Ascending aorta (tissue), 2 donors: ENCODE measurements around the gene OGFR. TPM values are rescaled to one million over a fixed set of nuclear protein-coding genes. Genes with fewer than 3 reads are reported as not detected.

Experiments
- DNase-seq, 2 donors: peaks; one replicate each; pipeline ENCODE4 v3.0.0-alpha.2; 2019; ENCODE audit warnings: low spot score in 2 of 2
- H3K27ac ChIP-seq, 2 donors: fragments of 200-600 bp; sonication (generic); one replicate each; pipeline ENCODE4 v1.5.1; 2016 to 2017; ENCODE audit warnings: mild to moderate bottlenecking in 1 of 2
- H3K27me3 ChIP-seq: fragments of 200-600 bp; sonication (generic); one replicate; pipeline ENCODE4 v1.5.1; 2017
- H3K36me3 ChIP-seq, 2 donors: fragments of 200-600 bp; sonication (generic); one replicate each; pipeline ENCODE4 v1.5.1; 2016
- H3K4me1 ChIP-seq, 2 donors: fragments of 200-600 bp; sonication (generic); one replicate each; pipeline ENCODE4 v1.5.1; 2016 to 2017; ENCODE audit warnings: mild to moderate bottlenecking in 1 of 2
- H3K4me3 ChIP-seq, 2 donors: fragments of 200-600 bp; sonication (generic); one replicate each; pipeline ENCODE4 v1.5.1; 2016 to 2017; ENCODE audit warnings: mild to moderate bottlenecking in 1 of 2
- H3K9me3 ChIP-seq, 2 donors: fragments of 200-600 bp; sonication (generic); one replicate each; pipeline ENCODE4 v1.5.1; 2016
- CTCF ChIP-seq, 3 experiments: fragments of 200-600 bp in 2 of 3; fragments of 450-650 bp in 1 of 3; sonication (generic) in 2 of 3; IDR thresholded peaks; one replicate each; pipeline ENCODE4 v1.5.1; 2016 to 2019; ENCODE audit warnings: antibody characterized with exemption in 3 of 3, mild to moderate bottlenecking in 1 of 3, moderate library complexity in 1 of 3
- intact Hi-C: fragments of 100-400 bp; cut with DNase I; formaldehyde crosslinking; loops from one replicate; pipeline ENCODE4 v1.15.1; 2023
- total RNA-seq: library from RNA; depleted of rRNA; stranded (reverse); fragments of >200 nt; gene quantifications from one replicate; pipeline ENCODE4 v1.1.0, GENCODE V29; 2016

Gene OGFR
- total RNA-seq, 1 donor from 2014 or later: 77.4 TPM

GRCh38 chr20:62799036-62799435 is 5.6 kb upstream of the OGFR start:
- Histone ChIP-seq H3K4me1 (peaks cover 0 to 11% of the 10 kb centered on the region in 2 donors), H3K9me3 (no peaks in the 10 kb centered on the region), H3K36me3 (peaks cover 14 to 29% of the 10 kb centered on the region in 2 donors), H3K4me3 (no peak overlapping the region), H3K27me3 (no peaks in the 10 kb centered on the region), H3K27ac (no peak overlapping the region)
- intact Hi-C loops: loop anchor here (5.0 to 10.0 kb wide), 5 partner anchors 128 to 1066 kb away; partner anchors contain the start of genes ABHD16B, DIDO1, PSMA7 and RPS21
- no peak for TF ChIP-seq CTCF (IDR thresholded peaks at IDR 0.05)
- no peak for DNase-seq

- Histone ChIP-seq H3K4me1 (peaks cover 0 to 14% of the 10 kb centered on the region in 2 donors), H3K27ac (no peak overlapping the region), H3K36me3 (peaks cover 14 to 29% of the 10 kb centered on the region in 2 donors), H3K27me3 (no peaks in the 10 kb centered on the region), H3K4me3 (no peak overlapping the region), H3K9me3 (no peaks in the 10 kb centered on the region)
- no peak for DNase-seq
- TF ChIP-seq CTCF (IDR thresholded peaks at IDR 0.05): no peak
- intact Hi-C loops: loop anchor here (5.0 to 10.0 kb wide), 5 partner anchors 128 to 1065 kb away; partner anchors contain the start of genes ABHD16B, DIDO1, PSMA7 and RPS21
Observed at GRCh38 chr20:62799459-62799858, 5.2 kb upstream of the OGFR start.

GRCh38 chr20:62799873-62800272 is 4.8 kb upstream of the OGFR start:
- no peak overlapping the region for H3K4me3 ChIP-seq
- no peaks in the 10 kb centered on the region for H3K9me3 ChIP-seq
- TF ChIP-seq CTCF (IDR thresholded peaks at IDR 0.05): no peak
- DNase-seq: no peak
- peaks cover 0 to 14% of the 10 kb centered on the region in 2 donors for H3K4me1 ChIP-seq
- peaks cover 14 to 29% of the 10 kb centered on the region in 2 donors for H3K36me3 ChIP-seq
- no peak overlapping the region for H3K27ac ChIP-seq
- no peaks in the 10 kb centered on the region for H3K27me3 ChIP-seq
- intact Hi-C loops: loop anchor here (5.0 to 10.0 kb wide), 5 partner anchors 127 to 1065 kb away; partner anchors contain the start of genes ABHD16B, DIDO1, PSMA7 and RPS21

GRCh38 chr20:62800314-62801259 is 4.0 kb upstream of the OGFR start:
- Histone ChIP-seq H3K27ac (no peak overlapping the region), H3K4me1 (peaks cover under 1 to 14% of the 10 kb centered on the region in 2 donors), H3K4me3 (no peak overlapping the region), H3K27me3 (no peaks in the 10 kb centered on the region), H3K9me3 (no peaks in the 10 kb centered on the region), H3K36me3 (peaks cover 14 to 29% of the 10 kb centered on the region in 2 donors)
- DNase-seq: no peak
- intact Hi-C loops: no loop called here
- no peak for TF ChIP-seq CTCF (IDR thresholded peaks at IDR 0.05)

GRCh38 chr20:62801284-62802010 is 3.2 kb upstream of the OGFR start:
- Histone ChIP-seq H3K27ac (no peak overlapping the region), H3K36me3 (peaks cover 14 to 29% of the 10 kb centered on the region in 2 donors), H3K27me3 (no peaks in the 10 kb centered on the region), H3K4me1 (peaks cover 9 to 22% of the 10 kb centered on the region in 2 donors), H3K4me3 (no peak overlapping the region), H3K9me3 (no peaks in the 10 kb centered on the region)
- intact Hi-C loops: no loop called here
- no peak for TF ChIP-seq CTCF (IDR thresholded peaks at IDR 0.05)
- DNase-seq: no peak
